AG10803 (cell line): Measurements from ENCODE around the gene TM4SF1.

ENCODE experiments used
- DNase-seq: peaks from one replicate; pipeline ENCODE4 v3.0.0; 2010; ENCODE audit warnings: low read depth
- H3K4me3 ChIP-seq: 2 replicates; pipeline ENCODE4 v1.5.1; 2011; ENCODE audit warnings: mild to moderate bottlenecking, low read length, control low read depth
- CTCF ChIP-seq: conservative IDR thresholded peaks from 2 replicates; pipeline ENCODE4 v1.5.1; 2011; ENCODE audit warnings: mild to moderate bottlenecking, low read length, control low read depth, inconsistent platforms

TM4SF1 gene

DNA sequence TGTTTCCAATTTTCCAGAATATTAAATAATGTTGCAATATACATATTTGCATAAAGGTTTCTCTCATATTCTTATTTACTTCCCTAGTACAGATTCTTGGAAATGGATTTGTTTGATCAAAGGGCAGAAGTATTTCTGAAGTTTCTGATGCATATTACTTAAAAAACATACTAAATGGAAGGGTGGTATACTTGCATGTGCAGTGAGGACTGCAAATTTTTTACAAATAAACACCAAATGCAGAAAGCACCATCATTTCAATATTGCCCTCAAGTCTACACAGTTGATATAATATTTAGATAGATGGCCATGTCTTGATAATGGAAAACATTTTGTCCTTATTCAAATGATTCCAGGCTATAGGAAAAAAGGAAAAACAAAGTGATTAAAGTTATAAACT is 56.3 kb downstream of the TM4SF1 start:
- no peak overlapping the region for H3K4me3 ChIP-seq
- TF ChIP-seq CTCF, result no peak
- DNase-seq, result no peak

- DNase-seq, result no peak
These were observed 57.7 kb downstream of the TM4SF1 start for GRCh38 chr3:149319750-149320149.

More at GRCh38 chr3:149319750-149320149, 57.7 kb downstream of the TM4SF1 start:
- no peak for TF ChIP-seq CTCF
- H3K4me3 ChIP-seq, result no peak overlapping the region
